NB4 (cell line): ENCODE data around the gene THAP2.

ENCODE experiments used
- MYC ChIP-seq: IDR thresholded peaks from 2 replicates; pipeline ENCODE4 v1.6.1; 2011; ENCODE audit warnings: low read depth, low read length
- POLR2A ChIP-seq: IDR thresholded peaks from 2 replicates; pipeline ENCODE4 v1.6.1; 2011; ENCODE audit warnings: mild to moderate bottlenecking; ENCODE audit not compliant: insufficient read length; ENCODE audit errors: extremely low read depth
- TF ChIP-seq, protein P1 (sequence below): IDR thresholded peaks from one replicate; pipeline ENCODE4 v1.5.1; 2012; ENCODE audit warnings: low read depth, low read length
- TF ChIP-seq, protein P2 (sequence below): IDR thresholded peaks from 2 replicates; pipeline ENCODE4 v1.6.1; 2011; ENCODE audit warnings: low read depth, low read length

DNA sequence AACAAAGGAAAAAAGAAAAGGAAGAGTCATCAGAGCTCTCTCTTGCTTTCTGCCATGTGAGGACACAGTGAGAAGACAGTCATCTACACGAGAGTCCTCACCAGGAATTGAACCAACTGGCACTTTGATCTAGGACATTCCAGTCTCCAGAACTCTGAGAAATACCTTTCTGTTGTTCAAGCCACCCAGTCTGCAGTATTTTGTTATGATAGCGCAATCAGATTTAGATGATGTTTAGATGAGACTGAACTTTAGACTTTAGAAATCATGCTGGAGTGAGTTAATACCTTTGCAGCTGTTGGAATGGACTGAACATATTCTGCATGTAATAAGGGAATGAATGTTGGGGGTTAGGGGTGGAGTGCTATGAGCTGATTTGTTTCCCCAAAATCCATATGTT is 62.4 kb downstream of the THAP2 start:
- TF ChIP-seq POLR2A (no peak), MYC (no peak)
- TF ChIP-seq, protein P1, sequence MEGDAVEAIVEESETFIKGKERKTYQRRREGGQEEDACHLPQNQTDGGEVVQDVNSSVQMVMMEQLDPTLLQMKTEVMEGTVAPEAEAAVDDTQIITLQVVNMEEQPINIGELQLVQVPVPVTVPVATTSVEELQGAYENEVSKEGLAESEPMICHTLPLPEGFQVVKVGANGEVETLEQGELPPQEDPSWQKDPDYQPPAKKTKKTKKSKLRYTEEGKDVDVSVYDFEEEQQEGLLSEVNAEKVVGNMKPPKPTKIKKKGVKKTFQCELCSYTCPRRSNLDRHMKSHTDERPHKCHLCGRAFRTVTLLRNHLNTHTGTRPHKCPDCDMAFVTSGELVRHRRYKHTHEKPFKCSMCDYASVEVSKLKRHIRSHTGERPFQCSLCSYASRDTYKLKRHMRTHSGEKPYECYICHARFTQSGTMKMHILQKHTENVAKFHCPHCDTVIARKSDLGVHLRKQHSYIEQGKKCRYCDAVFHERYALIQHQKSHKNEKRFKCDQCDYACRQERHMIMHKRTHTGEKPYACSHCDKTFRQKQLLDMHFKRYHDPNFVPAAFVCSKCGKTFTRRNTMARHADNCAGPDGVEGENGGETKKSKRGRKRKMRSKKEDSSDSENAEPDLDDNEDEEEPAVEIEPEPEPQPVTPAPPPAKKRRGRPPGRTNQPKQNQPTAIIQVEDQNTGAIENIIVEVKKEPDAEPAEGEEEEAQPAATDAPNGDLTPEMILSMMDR: no peak
- TF ChIP-seq, protein P2, sequence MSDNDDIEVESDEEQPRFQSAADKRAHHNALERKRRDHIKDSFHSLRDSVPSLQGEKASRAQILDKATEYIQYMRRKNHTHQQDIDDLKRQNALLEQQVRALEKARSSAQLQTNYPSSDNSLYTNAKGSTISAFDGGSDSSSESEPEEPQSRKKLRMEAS: no peak
